Measurements from ENCODE around the gene ZNF316. TPM values are rescaled to one million over a fixed set of nuclear protein-coding genes. Genes with fewer than 3 reads are reported as not detected.

The ZNF316 gene
- total RNA-seq, 1 experiment from 2014 or later: 22.2 TPM

GRCh38 chr7:6608081-6608480 is 29.0 kb upstream of the ZNF316 start:
- no peak overlapping the region for H3K27ac Mint-ChIP-seq
- H3K36me3 Mint-ChIP-seq (ENCODE audit: insufficient read depth in 1 of 3, low read depth in 3 of 3): peaks cover 6 to 43% (median 29%) of the 10 kb centered on the region in 3 experiments; a peak in 6 of 7 replicates
- H3K27ac ChIP-seq (ENCODE audit: insufficient read length, low read depth, low read length): no peak overlapping the region
- no peak overlapping the region for H3K9ac ChIP-seq (ENCODE audit: extremely low read depth, insufficient read length, low read length)
- H2BK120ac ChIP-seq (ENCODE audit: low read depth, low read length, poor library complexity, severe bottlenecking): no peak overlapping the region
- no peak overlapping the region for H4K8ac ChIP-seq (replicated peaks; ENCODE audit: insufficient read length, low read depth, low read length)
- no peak overlapping the region for H4K5ac ChIP-seq (ENCODE audit: insufficient read length, low read depth, low read length)
- no peak overlapping the region for H2BK20ac ChIP-seq (ENCODE audit: low read depth, low read length, poor library complexity, severe bottlenecking)
- H2BK15ac ChIP-seq (ENCODE audit: low read depth, low read length): no peak overlapping the region
- H3K9me3 ChIP-seq (ENCODE audit: control insufficient read depth, low read depth, low read length): no peaks in the 10 kb centered on the region
- no peak overlapping the region for H2AK5ac ChIP-seq (ENCODE audit: insufficient read length, low read length)
- H2BK5ac ChIP-seq (ENCODE audit: insufficient read length, low read length): no peak overlapping the region
- no peaks in the 10 kb centered on the region for H3K4me1 ChIP-seq (ENCODE audit: insufficient read depth, low read length)
- H3K18ac ChIP-seq (ENCODE audit: insufficient read length, low read depth, low read length): no peak overlapping the region
- TF ChIP-seq, protein P1, sequence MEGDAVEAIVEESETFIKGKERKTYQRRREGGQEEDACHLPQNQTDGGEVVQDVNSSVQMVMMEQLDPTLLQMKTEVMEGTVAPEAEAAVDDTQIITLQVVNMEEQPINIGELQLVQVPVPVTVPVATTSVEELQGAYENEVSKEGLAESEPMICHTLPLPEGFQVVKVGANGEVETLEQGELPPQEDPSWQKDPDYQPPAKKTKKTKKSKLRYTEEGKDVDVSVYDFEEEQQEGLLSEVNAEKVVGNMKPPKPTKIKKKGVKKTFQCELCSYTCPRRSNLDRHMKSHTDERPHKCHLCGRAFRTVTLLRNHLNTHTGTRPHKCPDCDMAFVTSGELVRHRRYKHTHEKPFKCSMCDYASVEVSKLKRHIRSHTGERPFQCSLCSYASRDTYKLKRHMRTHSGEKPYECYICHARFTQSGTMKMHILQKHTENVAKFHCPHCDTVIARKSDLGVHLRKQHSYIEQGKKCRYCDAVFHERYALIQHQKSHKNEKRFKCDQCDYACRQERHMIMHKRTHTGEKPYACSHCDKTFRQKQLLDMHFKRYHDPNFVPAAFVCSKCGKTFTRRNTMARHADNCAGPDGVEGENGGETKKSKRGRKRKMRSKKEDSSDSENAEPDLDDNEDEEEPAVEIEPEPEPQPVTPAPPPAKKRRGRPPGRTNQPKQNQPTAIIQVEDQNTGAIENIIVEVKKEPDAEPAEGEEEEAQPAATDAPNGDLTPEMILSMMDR (conservative IDR thresholded peaks at IDR 0.05): no peak
- no peaks in the 10 kb centered on the region; the same call in 1 of the 2 replicates for H3K27me3 Mint-ChIP-seq (ENCODE audit: low read depth)
- no peak for DNase-seq
- no peak overlapping the region for H3K4ac ChIP-seq (ENCODE audit: low read depth, low read length)
- H3K14ac ChIP-seq (ENCODE audit: insufficient read depth, low read length): no peak overlapping the region; the same call in 1 of the 2 replicates
- no peak overlapping the region for H3K4me2 ChIP-seq (ENCODE audit: insufficient read depth, insufficient read length, low read length)
- H3K4me1 Mint-ChIP-seq: no peaks in the 10 kb centered on the region
- no peak overlapping the region for H3K23ac ChIP-seq (ENCODE audit: insufficient read length, low read depth, low read length)
- H3K9me3 Mint-ChIP-seq: no peaks in the 10 kb centered on the region; a peak in 1 of 5 replicates
- no peaks in the 10 kb centered on the region for H3K27me3 ChIP-seq (ENCODE audit: insufficient read depth, low read length)
- H4K20me1 ChIP-seq (ENCODE audit: control insufficient read depth, insufficient read depth, insufficient read length): no peaks in the 10 kb centered on the region
- no peak overlapping the region for H3K56ac ChIP-seq (ENCODE audit: insufficient read length, low read depth, low read length)
- H2BK12ac ChIP-seq (ENCODE audit: insufficient read length, low read depth, low read length): no peak overlapping the region
- H4K91ac ChIP-seq (ENCODE audit: insufficient read length, low read depth, low read length): no peak overlapping the region
- no CpG with 5 or more reads among the region's 27 CpGs for WGBS (ENCODE audit: extremely low coverage, insufficient read length, low lambda C conversion rate)
- H3K79me2 ChIP-seq (ENCODE audit: insufficient read depth, low read length): no peaks in the 10 kb centered on the region
- H3K4me3 Mint-ChIP-seq: no peak overlapping the region
- H2AFZ ChIP-seq (ENCODE audit: low read length): no peak overlapping the region
- H3K79me1 ChIP-seq (ENCODE audit: insufficient read depth, low read depth, low read length, poor library complexity, severe bottlenecking): no peaks in the 10 kb centered on the region
- H3K23me2 ChIP-seq (ENCODE audit: insufficient read length, low read depth, low read length, poor library complexity, severe bottlenecking): no peaks in the 10 kb centered on the region
- H3T11ph ChIP-seq (ENCODE audit: low read length): no peak overlapping the region
